DMS153 treated with DMSO at 0.1 percent for 48 hours (cell line): Measurements from ENCODE around the gene STIL.
"Not testable (repeated sequence)": the region's sequence is repeated elsewhere in the genome, so short reads cannot be mapped to it uniquely, and the experiment has no call there.

Experiments
- DNase-seq: peaks from one replicate; lab custom pipeline; 2025; ENCODE audit not compliant: unreplicated experiment; lab: John Stamatoyannopoulos, UW

The STIL gene

GRCh38 chr1:47313915-47314664 lies at the start of gene STIL:
Gene STIL (minus strand): TSS chr1:47314147. CDS start chr1:47310319, 3,828 bp downstream.
- DNase-seq = peak; percentile 100

- DNase-seq = no peak
Measured at GRCh38 chr1:47362828-47363227, 48.9 kb upstream of the STIL start.

- DNase-seq = no peak
Measured at GRCh38 chr1:47361380-47361779, 47.4 kb upstream of the STIL start.

DNA sequence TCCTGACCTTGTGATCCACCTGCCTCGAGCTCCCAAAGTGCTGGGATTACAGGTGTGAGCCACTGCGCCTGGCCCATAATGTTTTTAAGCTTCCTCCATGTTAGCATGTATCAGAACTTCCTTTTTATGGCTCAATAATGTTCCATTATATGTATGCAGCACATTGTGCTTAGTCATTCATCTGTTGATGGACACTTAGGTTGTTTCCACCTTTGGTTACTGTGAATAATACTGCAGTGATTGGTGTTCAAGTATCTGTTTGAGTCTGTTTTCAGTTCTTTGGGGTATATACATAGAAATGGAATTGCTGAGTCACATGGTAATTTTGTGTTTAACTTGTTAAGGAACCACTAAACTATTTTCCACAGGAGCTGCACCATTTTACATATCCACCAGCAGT lies 37.4 kb upstream of the STIL start:
- no peak for DNase-seq

DNA sequence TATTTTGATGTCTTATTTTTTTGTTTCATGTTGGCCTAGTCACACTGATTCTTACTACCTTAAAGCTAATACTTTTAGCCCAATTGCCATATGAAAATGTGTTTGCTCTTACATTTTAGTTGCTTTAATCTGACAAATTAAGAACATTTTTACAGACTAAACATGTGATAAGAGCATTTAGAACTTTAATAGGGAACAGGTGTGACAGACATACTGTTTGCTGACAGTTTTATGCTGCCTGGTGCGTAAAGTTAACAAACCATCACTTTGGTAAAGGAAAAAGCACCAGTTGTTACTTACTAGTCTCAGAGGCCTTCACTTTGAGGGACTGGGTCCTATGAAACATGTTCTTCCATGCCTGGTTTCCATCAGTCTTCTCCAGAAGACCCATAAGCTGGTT lies 34.3 kb upstream of the STIL start:
- DNase-seq = no peak

- no peak for DNase-seq
Measured at GRCh38 chr1:47347735-47348134, 33.8 kb upstream of the STIL start.

DNA sequence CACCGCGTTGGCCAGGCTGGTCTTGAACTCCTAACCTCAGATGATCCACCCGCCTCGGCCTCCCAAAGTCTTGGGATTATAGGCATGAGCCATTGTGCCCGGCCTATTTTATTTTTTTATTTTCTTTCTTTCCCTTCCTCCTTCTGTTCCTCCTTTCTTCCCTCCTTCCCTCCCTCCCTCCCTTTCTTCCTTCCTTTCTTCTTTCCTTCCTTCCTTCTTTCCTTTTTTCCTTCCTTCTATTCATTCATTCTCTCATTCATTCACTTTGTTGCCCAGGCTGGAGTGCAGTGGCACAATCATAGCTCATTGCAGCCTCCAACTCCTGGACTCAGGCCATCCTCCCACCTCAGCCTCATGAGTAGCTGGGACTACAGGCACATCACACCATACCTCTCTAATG lies 33.0 kb upstream of the STIL start:
- DNase-seq = not testable (repeated sequence)

- DNase-seq = no peak
Measured at GRCh38 chr1:47340227-47340626, 26.3 kb upstream of the STIL start.

DNA sequence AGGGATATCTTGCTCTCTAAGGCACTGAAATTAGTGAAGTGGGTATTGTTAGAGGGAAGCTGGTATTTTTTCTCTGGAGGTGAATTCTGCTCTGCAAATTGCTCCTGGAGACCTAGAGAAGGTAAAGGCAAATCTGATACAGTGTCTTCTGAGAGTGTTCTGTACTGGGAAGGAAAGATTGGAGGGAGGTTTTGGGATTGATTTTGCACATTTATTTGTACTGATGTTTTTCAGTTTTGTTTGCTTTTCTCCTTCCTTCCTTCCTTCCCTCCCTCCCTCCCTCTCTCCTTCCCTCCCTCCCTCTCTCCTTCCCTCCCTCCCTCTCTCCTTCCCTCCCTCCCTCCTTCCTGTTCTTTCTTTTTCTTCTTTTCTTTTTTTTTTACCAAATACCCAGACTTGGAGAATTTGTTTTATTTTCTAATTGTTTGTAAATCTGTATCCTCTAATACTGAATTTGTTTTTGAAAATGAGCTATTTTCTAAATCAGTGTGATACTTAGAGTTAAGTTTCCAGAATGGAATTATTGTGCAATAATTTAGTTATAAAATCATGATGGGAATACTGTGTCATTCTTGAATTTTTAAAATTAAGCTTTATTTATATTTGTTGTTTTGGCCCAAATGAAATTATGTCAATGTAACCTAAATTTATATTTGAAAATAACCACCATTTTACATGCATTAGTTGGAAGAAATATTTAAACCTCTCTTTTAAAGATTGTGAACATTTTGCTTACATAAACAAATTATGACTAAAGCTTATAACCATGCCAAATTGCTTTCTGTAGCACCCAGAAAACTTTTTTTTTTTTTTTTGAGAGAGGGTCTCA lies 24.5 kb upstream of the STIL start:
- DNase-seq = no peak

GRCh38 chr1:47337350-47337749 lies 23.4 kb upstream of the STIL start:
- no peak for DNase-seq

DNA sequence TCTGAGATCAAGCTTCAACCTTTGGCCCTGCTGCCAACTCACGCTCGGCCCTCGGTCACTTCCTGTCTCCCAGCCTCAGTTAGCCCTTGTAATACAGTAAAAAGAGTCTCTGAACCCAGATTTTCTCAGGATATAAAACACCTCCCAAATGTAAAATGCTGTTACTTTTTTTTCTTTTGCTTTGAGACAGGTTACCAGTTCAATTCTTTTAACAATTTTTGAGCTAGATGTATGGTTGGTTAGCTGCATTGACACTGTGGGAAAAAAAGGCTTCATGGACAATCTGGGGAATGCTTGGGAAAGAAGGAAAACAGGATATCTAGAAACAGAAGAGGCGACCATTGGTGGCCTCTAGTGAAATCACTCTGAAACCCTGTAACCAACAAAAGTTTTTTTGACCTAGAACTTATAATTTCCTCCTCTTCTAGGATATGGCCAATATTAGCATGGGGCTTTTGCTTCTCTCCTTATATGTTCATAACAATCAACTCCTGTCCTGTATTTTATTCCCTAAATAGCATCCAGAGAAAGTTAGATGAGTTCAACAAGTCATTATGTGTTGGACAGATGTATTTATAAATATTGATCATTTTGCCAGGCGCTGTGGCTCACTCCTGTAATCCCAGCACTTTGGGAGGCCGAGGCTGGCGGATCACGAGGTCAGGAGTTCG lies 21.0 kb upstream of the STIL start:
- DNase-seq = no peak

DNA sequence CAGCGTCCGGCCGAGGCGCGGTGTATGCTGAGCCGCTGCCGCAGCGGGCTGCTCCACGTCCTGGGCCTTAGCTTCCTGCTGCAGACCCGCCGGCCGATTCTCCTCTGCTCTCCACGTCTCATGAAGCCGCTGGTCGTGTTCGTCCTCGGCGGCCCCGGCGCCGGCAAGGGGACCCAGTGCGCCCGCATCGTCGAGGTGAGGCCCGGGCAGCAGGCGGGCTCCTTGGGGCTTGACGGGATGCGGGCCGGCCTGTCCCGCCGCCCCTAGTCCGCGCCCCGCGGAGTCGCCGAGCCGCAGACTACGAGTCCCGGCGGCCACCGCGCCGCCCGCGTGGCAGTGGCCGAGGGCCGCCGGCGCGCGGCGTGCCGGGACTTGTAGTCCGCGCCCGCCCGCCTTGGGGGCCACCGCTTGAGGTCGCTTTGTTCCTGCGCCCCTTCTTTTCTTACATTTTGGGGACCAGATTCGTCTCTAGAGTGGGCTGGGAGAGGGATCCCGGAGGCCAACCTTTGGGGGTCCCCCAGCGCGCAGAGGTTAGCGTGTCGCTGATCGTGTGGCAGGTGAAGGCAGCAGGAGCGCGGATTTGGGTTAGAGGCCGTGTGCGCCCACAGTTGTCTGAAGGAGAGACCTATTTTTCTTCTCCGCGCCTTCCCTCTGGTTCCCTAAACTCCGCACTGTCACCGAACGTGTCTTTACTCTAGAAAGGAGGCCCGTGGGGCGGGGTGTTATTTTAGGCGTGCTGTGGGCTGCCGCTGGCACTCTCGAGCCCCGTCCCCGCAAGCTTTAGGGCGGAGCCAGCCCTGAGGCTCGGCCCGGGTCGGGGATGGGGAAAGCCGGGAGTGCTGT lies 20.2 kb upstream of the STIL start:
- peak; percentile 92 for DNase-seq

DNA sequence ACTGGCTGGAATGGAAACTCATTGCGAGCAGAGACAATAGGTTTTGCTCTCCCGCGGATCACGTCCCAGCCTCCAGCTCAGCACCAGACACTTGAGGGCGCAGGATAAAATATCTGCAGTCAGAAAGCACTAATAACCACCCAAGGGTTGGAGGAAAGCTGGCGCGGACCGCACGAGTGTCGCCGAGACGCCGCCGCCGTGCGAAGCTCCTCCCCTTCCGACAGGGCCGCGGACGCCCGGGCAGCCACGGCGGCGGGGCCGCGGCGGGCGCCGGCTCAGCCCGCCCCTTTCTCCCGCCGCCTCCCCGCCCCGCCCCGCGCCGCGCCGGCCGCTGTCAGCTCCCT lies 19.6 kb upstream of the STIL start, which contains the start of gene CMPK1:
Gene CMPK1 (plus strand): TSS at position 213 of the 344 bp plus-strand sequence. CDS start 156 bp downstream, outside the sequence.
- DNase-seq = peak; percentile 93

DNA sequence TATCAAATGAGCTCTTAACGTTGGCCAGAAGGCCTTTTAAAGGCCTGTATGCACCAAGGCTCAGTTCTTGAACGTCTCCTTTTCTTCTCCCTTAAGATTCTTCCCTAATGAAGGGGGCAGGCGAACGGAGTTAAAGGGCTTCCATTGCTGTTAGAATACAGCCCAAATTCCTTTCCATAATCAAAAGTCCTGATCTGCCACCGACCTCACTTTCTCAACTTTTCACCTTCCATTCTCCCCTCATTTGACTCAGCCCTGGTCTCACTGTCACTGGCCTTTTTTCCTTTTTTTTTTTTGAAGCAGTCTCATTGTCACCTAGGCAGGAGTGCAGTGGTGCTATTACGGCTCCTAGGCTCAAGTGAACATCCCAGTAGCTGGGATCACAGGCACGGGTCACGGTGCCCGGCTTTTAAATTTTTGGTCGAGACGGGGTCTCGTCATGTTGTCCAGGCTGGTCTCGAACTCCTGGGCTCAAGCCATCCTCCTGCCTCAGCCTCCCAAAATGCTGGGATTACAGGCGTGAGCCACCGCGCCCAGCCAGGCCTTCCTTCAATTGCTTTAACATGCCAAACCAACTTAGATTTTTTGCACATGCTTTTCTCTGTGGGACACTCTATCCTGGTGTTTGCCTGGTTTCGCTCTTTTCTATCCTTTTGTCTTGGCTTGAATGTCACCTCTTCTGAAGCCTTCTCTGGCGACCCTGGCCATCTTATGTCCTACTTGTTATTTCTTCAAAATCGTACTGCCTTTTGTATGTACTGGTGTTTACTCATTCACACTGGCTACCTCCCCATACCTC lies 19.0 kb upstream of the STIL start:
- DNase-seq = no peak

GRCh38 chr1:47331875-47332274 lies 17.9 kb upstream of the STIL start:
- DNase-seq = no peak

DNA sequence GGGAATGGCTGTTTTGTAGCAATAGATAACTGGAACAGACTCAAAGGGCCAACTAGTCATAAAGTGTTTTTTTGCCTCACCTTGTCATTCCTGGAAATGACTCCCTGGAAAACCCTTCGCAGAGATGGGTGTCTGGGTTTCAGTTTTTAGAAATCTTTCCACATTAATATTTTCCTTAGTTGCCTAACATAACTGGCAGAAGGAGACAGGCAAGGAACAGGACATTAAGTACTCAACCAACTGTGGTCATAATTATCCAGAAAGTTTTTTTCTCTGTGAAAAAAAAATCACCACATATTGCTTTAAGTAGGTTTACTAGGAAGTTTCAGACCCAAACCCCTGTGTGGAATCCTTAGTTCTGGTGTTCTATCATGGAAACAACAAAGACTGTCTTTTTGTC lies 16.3 kb upstream of the STIL start:
- DNase-seq = no peak

DNA sequence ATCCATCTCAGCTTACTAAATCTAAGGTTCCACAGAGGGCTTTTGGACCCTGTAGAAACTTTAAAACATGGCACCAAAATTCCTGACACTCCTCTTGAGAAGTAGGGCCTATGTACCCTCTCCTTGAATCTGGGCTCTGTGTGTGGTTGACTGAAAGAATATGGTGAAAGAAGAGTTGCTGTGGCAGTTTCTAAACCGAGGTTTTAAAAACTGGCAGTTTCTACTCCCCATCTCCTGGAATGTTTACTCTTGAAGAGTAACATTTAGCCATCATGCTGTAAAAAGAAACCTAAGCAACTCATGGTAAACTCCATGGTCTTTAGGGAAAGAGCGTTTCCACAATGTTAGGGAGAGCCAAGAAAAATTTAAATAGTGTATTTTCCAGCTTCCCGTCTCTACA lies 15.0 kb upstream of the STIL start:
- DNase-seq = no peak

DNA sequence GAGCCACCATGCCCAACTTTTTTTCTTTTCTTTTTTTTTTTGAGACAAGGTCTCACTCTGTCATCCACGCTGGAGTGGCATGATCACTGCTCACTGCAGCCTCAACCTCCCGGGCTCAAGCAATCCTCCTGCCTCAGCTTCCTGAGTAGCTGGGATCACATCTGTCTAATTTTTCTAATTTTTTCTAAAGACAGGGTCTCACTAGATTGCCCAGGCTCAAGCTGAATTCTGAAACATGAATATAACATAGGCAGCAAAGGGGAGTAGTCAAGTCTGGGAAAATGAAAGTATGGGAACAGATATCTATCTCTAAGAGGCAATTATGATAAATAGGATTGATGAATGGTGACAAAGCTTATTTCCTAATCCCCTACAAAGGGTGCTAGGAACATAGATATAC lies 12.3 kb upstream of the STIL start:
- no peak for DNase-seq

DNA sequence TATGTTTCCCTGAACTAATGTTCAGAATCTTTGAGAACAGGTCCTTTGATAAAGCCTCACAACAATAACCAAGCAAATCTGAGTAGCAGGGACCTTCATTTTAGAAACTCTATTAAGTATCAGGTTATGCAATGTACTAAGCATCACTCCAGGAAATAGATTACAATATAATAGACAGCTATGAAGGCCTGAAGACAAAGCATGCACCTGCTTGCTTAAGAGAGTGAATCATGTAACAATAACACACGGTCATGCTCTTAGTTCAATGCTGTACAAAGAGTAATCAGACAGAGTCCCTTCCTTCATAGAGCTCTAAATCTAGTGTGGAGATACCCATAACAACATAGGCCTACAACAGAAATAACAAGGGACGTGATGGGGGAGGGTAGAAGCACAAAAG lies 11.6 kb upstream of the STIL start:
- DNase-seq = peak; percentile 13

GRCh38 chr1:47324682-47325081 lies 10.7 kb upstream of the STIL start:
- DNase-seq = no peak
